Natural killer cell (primary cell): Measurements from ENCODE around the gene EGLN2. TPM values are rescaled to one million over a fixed set of nuclear protein-coding genes. Genes with fewer than 3 reads are reported as not detected.
"Not testable (repeated sequence)": the region's sequence is repeated elsewhere in the genome, so short reads cannot be mapped to it uniquely, and the experiment has no call there.

Experiments used
- ATAC-seq, 3 donors: fragments of 150-1000 bp in 2 of 3; fragments of 200-7000 bp in 1 of 3; cut with Tn5 transposase; 1 replicate in 1 of 3; 2 replicates in 2 of 3; pipeline ENCODE4 v1.10.0; 2021; ENCODE audit warnings: mild to moderate bottlenecking in 2 of 3, moderate library complexity in 2 of 3
- DNase-seq, 2 donors: peaks; one replicate each; pipeline versions ENCODE4 v3.0.0 to v3.0.0-alpha.2; 2013 to 2021; ENCODE audit warnings: mixed read lengths in 1 of 2
- H3K27ac ChIP-seq: one replicate; pipeline ENCODE4 v1.5.1; 2013; ENCODE audit warnings: mild to moderate bottlenecking, low read length
- H3K27me3 ChIP-seq: one replicate; pipeline ENCODE4 v1.6.1; 2013; ENCODE audit warnings: low read length; ENCODE audit not compliant: control insufficient read depth, insufficient read depth
- H3K36me3 ChIP-seq: one replicate; pipeline ENCODE4 v1.6.1; 2013; ENCODE audit warnings: low read length; ENCODE audit not compliant: control insufficient read depth, insufficient read depth
- H3K4me1 ChIP-seq: one replicate; pipeline ENCODE4 v1.6.1; 2013; ENCODE audit warnings: low read length; ENCODE audit not compliant: control insufficient read depth, insufficient read depth
- H3K4me3 ChIP-seq: one replicate; pipeline ENCODE4 v1.5.1; 2013; ENCODE audit warnings: low read length
- H3K9me3 ChIP-seq: one replicate; pipeline ENCODE4 v1.6.1; 2013; ENCODE audit warnings: low read length; ENCODE audit not compliant: control insufficient read depth, insufficient read depth
- H3K27ac Mint-ChIP-seq, 2 donors: one replicate each; pipeline ENCODE4 v1.8.0; 2022; ENCODE audit warnings: mild to moderate bottlenecking in 2 of 2, mixed read lengths in 2 of 2, moderate library complexity in 1 of 2
- H3K27me3 Mint-ChIP-seq, 2 donors: one replicate each; pipeline ENCODE4 v1.8.0; 2022; ENCODE audit warnings: low read depth in 2 of 2, mixed read lengths in 2 of 2
- H3K36me3 Mint-ChIP-seq: one replicate; pipeline ENCODE4 v1.8.0; 2022; ENCODE audit warnings: mixed read lengths
- H3K4me1 Mint-ChIP-seq, 2 donors: one replicate each; pipeline ENCODE4 v1.8.0; 2022; ENCODE audit warnings: mixed read lengths in 2 of 2
- H3K4me3 Mint-ChIP-seq: one replicate; pipeline ENCODE4 v1.8.0; 2022; ENCODE audit warnings: mild to moderate bottlenecking, moderate library complexity, mixed read lengths
- H3K9me3 Mint-ChIP-seq, 2 donors: one replicate each; pipeline ENCODE4 v1.8.0; 2022; ENCODE audit warnings: mixed read lengths in 2 of 2
- CTCF ChIP-seq: fragments of 200-600 bp; IDR thresholded peaks from one replicate; pipeline ENCODE4 v1.8.0; 2022; ENCODE audit warnings: antibody characterized with exemption
- WGBS: methylation state at CpG from one replicate; pipeline ENCODE4 v1.1.7; 2013; ENCODE audit warnings: missing lambda C conversion rate; ENCODE audit not compliant: insufficient coverage; 5-methylcytosine and 5-hydroxymethylcytosine counted together
- intact Hi-C: fragments of 100-400 bp; cut with micrococcal nuclease; formaldehyde crosslinking; loops from one replicate; pipeline ENCODE4 v1.14.2; 2022
- total RNA-seq, 4 donors: library from RNA; stranded (reverse); fragments of 120-200 nt in 1 of 4; gene quantifications; one replicate each; pipeline versions ENCODE4 v1.2.3 to v1.2.4, GENCODE V29; 2013 to 2022

The EGLN2 gene
- total RNA-seq, 3 donors from 2014 or later (not counting 1 experiment from before 2014, with no cell fraction given): 104 to 156 (median 151) TPM

GRCh38 chr19:40809358-40810086 is 10.5 kb downstream of the EGLN2 start:
- H3K36me3 ChIP-seq: peaks cover 30% of the 10 kb centered on the region
- intact Hi-C loops: no loop called here
- 96% methylated on average over 39 of the region's 39 CpGs for WGBS
- H3K27ac ChIP-seq: no peak overlapping the region
- no peaks in the 10 kb centered on the region for H3K9me3 ChIP-seq
- Mint-ChIP-seq H3K27me3 (no peaks in the 10 kb centered on the region), H3K4me3 (peak overlapping the region; percentile 98), H3K36me3 (no peaks in the 10 kb centered on the region), H3K27ac (peak overlapping the region; percentile 14 to 88), H3K9me3 (no peaks in the 10 kb centered on the region), H3K4me1 (peaks cover 66 to 80% of the 10 kb centered on the region in 2 donors)
- H3K27me3 ChIP-seq: no peaks in the 10 kb centered on the region
- no peak for ATAC-seq
- TF ChIP-seq CTCF: no peak
- H3K4me3 ChIP-seq: no peak overlapping the region
- no peak for DNase-seq
- peaks cover 70% of the 10 kb centered on the region for H3K4me1 ChIP-seq

GRCh38 chr19:40810160-40810559 is 11.2 kb downstream of the EGLN2 start:
- intact Hi-C loops: no loop called here
- H3K27ac ChIP-seq: no peak overlapping the region
- Mint-ChIP-seq H3K4me1 (peaks cover 59 to 74% of the 10 kb centered on the region in 2 donors), H3K4me3 (peak overlapping the region; percentile 98), H3K27ac (peak overlapping the region; percentile 88 to 96), H3K27me3 (no peaks in the 10 kb centered on the region), H3K9me3 (no peaks in the 10 kb centered on the region), H3K36me3 (no peaks in the 10 kb centered on the region)
- H3K4me3 ChIP-seq: peak overlapping the region; percentile 58
- no peaks in the 10 kb centered on the region for H3K27me3 ChIP-seq
- peaks cover 27% of the 10 kb centered on the region for H3K36me3 ChIP-seq
- no peak for DNase-seq
- 87% methylated on average over 10 of the region's 14 CpGs for WGBS
- no peak for ATAC-seq
- H3K4me1 ChIP-seq: peaks cover 64% of the 10 kb centered on the region
- no peak for TF ChIP-seq CTCF
- no peaks in the 10 kb centered on the region for H3K9me3 ChIP-seq

GRCh38 chr19:40810649-40811408 is 11.8 kb downstream of the EGLN2 start:
- WGBS: 9% methylated on average over 52 of the region's 65 CpGs
- H3K9me3 ChIP-seq, H3K27me3 Mint-ChIP-seq, intact Hi-C loops, H3K36me3 Mint-ChIP-seq, H3K27me3 ChIP-seq, H3K9me3 Mint-ChIP-seq: not testable (repeated sequence)
- Mint-ChIP-seq H3K4me1 (peaks cover 54 to 67% of the 10 kb centered on the region in 2 donors), H3K4me3 (peak overlapping the region; percentile 98), H3K27ac (peak overlapping the region; percentile 88 to 96)
- DNase-seq: peak; percentile 63 to 69
- peaks cover 24% of the 10 kb centered on the region for H3K36me3 ChIP-seq
- ATAC-seq: peak; percentile 81 to 92 (median 85)
- peak overlapping the region; percentile 31 for H3K27ac ChIP-seq
- H3K4me3 ChIP-seq: peak overlapping the region; percentile 58
- peaks cover 58% of the 10 kb centered on the region for H3K4me1 ChIP-seq
